Esophagus squamous epithelium (tissue), 4 donors: ENCODE results near the gene EEPD1.

Experiments
- CTCF ChIP-seq, 6 experiments: fragments of 450-650 bp in 4 of 6; fragments of 200-600 bp in 2 of 6; sonication (generic) in 2 of 6; IDR thresholded peaks; one replicate each; pipeline ENCODE4 v1.5.1; 2016 to 2019; ENCODE audit warnings: antibody characterized with exemption in 6 of 6, mild to moderate bottlenecking in 4 of 6, moderate library complexity in 4 of 6
- POLR2A ChIP-seq, 4 donors: fragments of 450-650 bp; IDR thresholded peaks; one replicate each; pipeline ENCODE4 v1.6.1; 2017; ENCODE audit warnings: antibody characterized with exemption in 4 of 4, mild to moderate bottlenecking in 4 of 4, moderate library complexity in 3 of 4

- TF ChIP-seq POLR2A (IDR thresholded peaks at IDR 0.05) (no peak), CTCF (IDR thresholded peaks at IDR 0.05) (no peak)
Observed at GRCh38 chr7:36298106-36298505, 145.1 kb downstream of the EEPD1 start.
